ENCODE measurements around the gene HOXD13.

DNA sequence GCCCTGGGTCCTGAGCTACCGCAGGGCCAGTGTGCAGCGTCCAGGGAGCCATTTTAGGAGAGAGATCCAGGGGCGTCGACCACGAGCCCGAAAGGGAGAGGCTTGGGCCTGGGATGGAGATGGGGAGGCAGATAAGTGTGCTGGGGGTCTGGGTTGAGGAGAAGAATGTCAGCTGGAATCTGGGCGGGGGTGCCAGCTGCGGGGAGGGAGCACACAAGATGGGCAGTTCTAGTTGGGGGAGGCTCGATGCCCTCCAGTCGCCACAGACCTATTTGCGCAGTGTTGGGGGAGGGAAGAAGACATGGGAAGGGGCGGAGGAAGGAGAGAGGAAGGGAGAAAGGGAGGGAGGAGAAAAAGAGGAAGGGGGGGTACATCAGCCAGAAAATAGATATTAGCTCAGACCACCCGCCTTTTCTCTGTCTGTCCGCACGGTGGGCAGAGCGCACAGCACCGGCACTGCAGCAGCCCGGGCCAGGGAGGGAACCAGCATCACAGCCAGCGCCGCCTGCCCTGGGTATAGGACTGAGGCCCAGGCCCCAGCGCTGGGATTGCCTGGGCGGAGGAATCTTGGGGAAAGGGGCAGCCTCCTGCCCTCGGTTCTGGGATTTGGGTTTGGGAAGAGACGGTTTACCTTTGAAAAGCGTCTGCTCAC, 12.7 kb downstream of the HOXD13 start:
- TF ChIP-seq, protein P1, sequence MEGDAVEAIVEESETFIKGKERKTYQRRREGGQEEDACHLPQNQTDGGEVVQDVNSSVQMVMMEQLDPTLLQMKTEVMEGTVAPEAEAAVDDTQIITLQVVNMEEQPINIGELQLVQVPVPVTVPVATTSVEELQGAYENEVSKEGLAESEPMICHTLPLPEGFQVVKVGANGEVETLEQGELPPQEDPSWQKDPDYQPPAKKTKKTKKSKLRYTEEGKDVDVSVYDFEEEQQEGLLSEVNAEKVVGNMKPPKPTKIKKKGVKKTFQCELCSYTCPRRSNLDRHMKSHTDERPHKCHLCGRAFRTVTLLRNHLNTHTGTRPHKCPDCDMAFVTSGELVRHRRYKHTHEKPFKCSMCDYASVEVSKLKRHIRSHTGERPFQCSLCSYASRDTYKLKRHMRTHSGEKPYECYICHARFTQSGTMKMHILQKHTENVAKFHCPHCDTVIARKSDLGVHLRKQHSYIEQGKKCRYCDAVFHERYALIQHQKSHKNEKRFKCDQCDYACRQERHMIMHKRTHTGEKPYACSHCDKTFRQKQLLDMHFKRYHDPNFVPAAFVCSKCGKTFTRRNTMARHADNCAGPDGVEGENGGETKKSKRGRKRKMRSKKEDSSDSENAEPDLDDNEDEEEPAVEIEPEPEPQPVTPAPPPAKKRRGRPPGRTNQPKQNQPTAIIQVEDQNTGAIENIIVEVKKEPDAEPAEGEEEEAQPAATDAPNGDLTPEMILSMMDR (conservative IDR thresholded peaks at IDR 0.05; ENCODE audit: low read length): no peak
- no peak for TF ChIP-seq EZH2phosphoT487 (IDR thresholded peaks at IDR 0.05; ENCODE audit: borderline replicate concordance, low read depth, low read length)
